Brain microvascular endothelial cell (primary cell): ENCODE measurements around the gene CLSTN3.
"Not testable (repeated sequence)": the region's sequence is repeated elsewhere in the genome, so short reads cannot be mapped to it uniquely, and the experiment has no call there.

Experiments used
- DNase-seq: peaks from one replicate; pipeline ENCODE4 v3.0.0-alpha.2; 2020
- H3K27ac ChIP-seq: fragments of 250-450 bp; sonication (Bioruptor Pico); 2 replicates; pipeline ENCODE4 v1.5.1; 2020; ENCODE audit warnings: mild to moderate bottlenecking, moderate library complexity
- H3K27me3 ChIP-seq: fragments of 250-450 bp; sonication (Bioruptor Pico); replicated peaks from 2 replicates; pipeline ENCODE4 v1.5.1; 2020; ENCODE audit warnings: mild to moderate bottlenecking
- H3K36me3 ChIP-seq: fragments of 250-450 bp; sonication (Bioruptor Pico); replicated peaks from 2 replicates; pipeline ENCODE4 v1.5.1; 2020; ENCODE audit warnings: mild to moderate bottlenecking
- H3K4me3 ChIP-seq: 2 replicates; pipeline ENCODE4 v1.5.1; 2011; ENCODE audit warnings: low read depth, mild to moderate bottlenecking, control low read depth, low read length, moderate library complexity
- in situ Hi-C: cut with HindIII; loops from 2 replicates; pipeline ENCODE4 v1.10.0; 2017; ENCODE audit warnings: low sequenced_read_pairs, low pct_ligation_motif_present
- TF ChIP-seq, protein P1 (sequence below): IDR thresholded peaks from 2 replicates; pipeline ENCODE4 v1.5.1; 2011; ENCODE audit warnings: low read depth, mild to moderate bottlenecking, moderate library complexity, low read length, control low read depth, inconsistent platforms; ENCODE audit errors: missing control alignments

CLSTN3 gene

GRCh38 chr12:7178481-7178880 lies 48.3 kb downstream of the CLSTN3 start:
- Histone ChIP-seq H3K27me3 (no peaks in the 10 kb centered on the region), H3K36me3 (no peaks in the 10 kb centered on the region), H3K4me3 (no peak overlapping the region), H3K27ac (no peak overlapping the region)
- TF ChIP-seq, protein P1, sequence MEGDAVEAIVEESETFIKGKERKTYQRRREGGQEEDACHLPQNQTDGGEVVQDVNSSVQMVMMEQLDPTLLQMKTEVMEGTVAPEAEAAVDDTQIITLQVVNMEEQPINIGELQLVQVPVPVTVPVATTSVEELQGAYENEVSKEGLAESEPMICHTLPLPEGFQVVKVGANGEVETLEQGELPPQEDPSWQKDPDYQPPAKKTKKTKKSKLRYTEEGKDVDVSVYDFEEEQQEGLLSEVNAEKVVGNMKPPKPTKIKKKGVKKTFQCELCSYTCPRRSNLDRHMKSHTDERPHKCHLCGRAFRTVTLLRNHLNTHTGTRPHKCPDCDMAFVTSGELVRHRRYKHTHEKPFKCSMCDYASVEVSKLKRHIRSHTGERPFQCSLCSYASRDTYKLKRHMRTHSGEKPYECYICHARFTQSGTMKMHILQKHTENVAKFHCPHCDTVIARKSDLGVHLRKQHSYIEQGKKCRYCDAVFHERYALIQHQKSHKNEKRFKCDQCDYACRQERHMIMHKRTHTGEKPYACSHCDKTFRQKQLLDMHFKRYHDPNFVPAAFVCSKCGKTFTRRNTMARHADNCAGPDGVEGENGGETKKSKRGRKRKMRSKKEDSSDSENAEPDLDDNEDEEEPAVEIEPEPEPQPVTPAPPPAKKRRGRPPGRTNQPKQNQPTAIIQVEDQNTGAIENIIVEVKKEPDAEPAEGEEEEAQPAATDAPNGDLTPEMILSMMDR: no peak
- in situ Hi-C loops: no loop called here
- DNase-seq: no peak

GRCh38 chr12:7180685-7181084 lies 50.5 kb downstream of the CLSTN3 start:
- no peak overlapping the region for H3K27ac ChIP-seq
- TF ChIP-seq, protein P1: no peak
- H3K36me3 ChIP-seq: no peaks in the 10 kb centered on the region
- no peaks in the 10 kb centered on the region for H3K27me3 ChIP-seq
- in situ Hi-C loops: no loop called here
- no peak overlapping the region for H3K4me3 ChIP-seq
- no peak for DNase-seq

DNA sequence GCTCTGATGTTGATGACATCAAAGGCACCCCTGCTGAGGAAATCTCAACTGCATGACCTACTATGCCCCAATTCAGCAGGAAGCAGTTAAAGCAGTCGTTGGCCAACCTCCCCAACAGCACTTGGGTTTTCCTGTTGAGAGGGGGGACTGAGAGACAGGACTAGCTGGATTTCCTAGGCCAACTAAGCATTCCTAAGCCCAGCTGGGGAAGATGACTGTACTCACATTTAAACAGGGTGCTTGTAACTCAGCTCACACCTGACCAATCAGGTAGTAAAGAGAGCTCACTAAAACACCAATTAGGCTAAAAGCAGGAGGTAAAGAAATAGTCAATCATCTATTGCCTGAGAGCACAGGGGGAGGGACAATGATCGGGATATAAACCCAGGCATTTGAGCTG lies 55.9 kb downstream of the CLSTN3 start:
- H3K27ac ChIP-seq, H3K27me3 ChIP-seq, H3K4me3 ChIP-seq, in situ Hi-C loops, DNase-seq, H3K36me3 ChIP-seq: not testable (repeated sequence)

- DNase-seq: peak; percentile 64
- in situ Hi-C loops: no loop called here
Measured at GRCh38 chr12:7188562-7189397, 58.6 kb downstream of the CLSTN3 start.

DNA sequence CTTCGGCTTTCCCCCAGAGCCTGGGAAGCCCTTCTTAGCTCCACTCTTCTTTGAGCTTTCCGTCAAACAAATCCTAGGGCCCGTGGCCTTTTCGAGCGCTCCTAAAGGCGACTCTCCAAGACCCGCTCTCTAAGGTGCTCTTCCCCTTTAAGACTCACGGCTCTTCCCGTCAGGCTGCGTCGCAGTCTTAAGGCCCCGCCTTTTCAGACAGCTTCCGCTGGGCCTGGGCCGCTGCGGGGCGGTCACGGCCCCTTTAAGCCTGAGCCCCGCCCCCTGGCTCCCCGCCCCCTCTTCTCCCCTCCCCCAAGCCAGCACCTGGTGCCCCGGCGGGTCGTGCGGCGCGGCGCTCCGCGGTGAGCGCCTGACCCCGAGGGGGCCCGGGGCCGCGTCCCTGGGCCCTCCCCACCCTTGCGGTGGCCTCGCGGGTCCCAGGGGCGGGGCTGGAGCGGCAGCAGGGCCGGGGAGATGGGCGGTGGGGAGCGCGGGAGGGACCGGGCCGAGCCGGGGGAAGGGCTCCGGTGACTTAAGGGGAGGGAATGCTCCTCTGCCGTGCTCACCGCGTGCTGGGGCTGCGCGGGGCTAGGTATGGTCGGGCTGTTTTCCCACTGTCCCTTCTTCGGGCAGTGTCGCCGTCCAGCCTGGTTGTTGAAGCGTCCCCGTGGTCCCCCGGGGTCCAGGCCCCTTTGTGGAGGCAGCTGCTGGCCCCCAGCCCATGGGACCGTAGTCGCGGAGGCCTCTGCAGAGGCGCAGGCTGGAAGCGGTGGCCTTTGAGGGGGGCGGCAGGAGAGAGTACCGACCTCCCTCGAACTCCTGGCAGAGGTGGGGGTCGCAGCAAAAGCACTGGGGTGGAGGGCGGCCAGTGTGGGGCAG lies 59.5 kb downstream of the CLSTN3 start, which contains the start of gene PEX5:
Gene PEX5, plus strand, starts transcription at position 289 of the 870 bp plus-strand sequence. CDS start 692 bp downstream, outside the sequence.
- peaks cover 3% of the 10 kb centered on the region for H3K36me3 ChIP-seq
- DNase-seq: peak; percentile 79
- no peaks in the 10 kb centered on the region for H3K27me3 ChIP-seq
- peak within 1 kb of the TSS; percentile 88 for H3K4me3 ChIP-seq
- TF ChIP-seq, protein P1: no peak
- peak within 1 kb of the TSS; percentile 82 for H3K27ac ChIP-seq
- in situ Hi-C loops: no loop called here

More at GRCh38 chr12:7188562-7189397, 58.6 kb downstream of the CLSTN3 start:
- H3K36me3 ChIP-seq: peaks cover 3% of the 10 kb centered on the region
- H3K27ac ChIP-seq: peak overlapping the region; percentile 82
- TF ChIP-seq, protein P1: peak; percentile 86
- H3K4me3 ChIP-seq: peak overlapping the region; percentile 88
- H3K27me3 ChIP-seq: no peaks in the 10 kb centered on the region
